GM18517 (cell line): Measurements from ENCODE around the gene OTUB1.
"Not testable (repeated sequence)": the region's sequence is repeated elsewhere in the genome, so short reads cannot be mapped to it uniquely, and the experiment has no call there.

ENCODE experiments used
- ATAC-seq: cut with Tn5 transposase; IDR thresholded peaks from one replicate; pipeline ENCODE4 v1.9.1; 2021; ENCODE audit warnings: mild to moderate bottlenecking, moderate library complexity; ENCODE audit not compliant: unreplicated experiment

OTUB1 gene

GRCh38 chr11:64039012-64039665 lies 52.9 kb downstream of the OTUB1 start:
- no peak for ATAC-seq

- no peak for ATAC-seq
Measured at GRCh38 chr11:64040684-64041322, 54.6 kb downstream of the OTUB1 start.

- ATAC-seq, result no peak
Measured at GRCh38 chr11:64041846-64042245, 55.6 kb downstream of the OTUB1 start.

- ATAC-seq, result no peak
Measured at GRCh38 chr11:64042301-64042700, 56.1 kb downstream of the OTUB1 start.

- ATAC-seq, result no peak
Measured at GRCh38 chr11:64043545-64043944, 57.3 kb downstream of the OTUB1 start.

- no peak for ATAC-seq
Measured at GRCh38 chr11:64044730-64045393, 58.6 kb downstream of the OTUB1 start.

- no peak for ATAC-seq
Measured at GRCh38 chr11:64045700-64046099, 59.5 kb downstream of the OTUB1 start.

- ATAC-seq, result not testable (repeated sequence)
Measured at GRCh38 chr11:64047373-64047772, 61.1 kb downstream of the OTUB1 start.
